WTC11 (cell line): Measurements from ENCODE around the gene RRBP1. TPM values are rescaled to one million over a fixed set of nuclear protein-coding genes. Genes with fewer than 3 reads are reported as not detected.

Source experiments
- ATAC-seq: fragments of 200-7000 bp; cut with Tn5 transposase; 2 replicates; pipeline ENCODE4 v1.10.0; 2021; ENCODE audit warnings: mild to moderate bottlenecking, moderate library complexity
- CTCF ChIA-PET: fragments of 300-600 bp; sonication (Branson Sonifier 250); formaldehyde crosslinking; loops from one replicate; lab custom pipeline; 2021; ENCODE audit warnings: antibody characterized with exemption; lab: Charles Lee
- POLR2A ChIA-PET: fragments of 350-600 bp; sonication (Branson Sonifier 250); formaldehyde crosslinking; loops from one replicate; lab custom pipeline; 2021; ENCODE audit warnings: antibody characterized with exemption; lab: Charles Lee
- DNase-seq: peaks from one replicate; pipeline ENCODE4 v3.0.0; 2021; ENCODE audit warnings: low spot score
- H3K27ac Mint-ChIP-seq: 2 replicates; pipeline ENCODE4 v1.8.0; 2021; ENCODE audit warnings: mixed read lengths
- H3K27me3 Mint-ChIP-seq: 2 replicates; pipeline ENCODE4 v1.8.0; 2021; ENCODE audit warnings: low read depth, mild to moderate bottlenecking, moderate library complexity, mixed read lengths
- H3K36me3 Mint-ChIP-seq: 2 replicates; pipeline ENCODE4 v1.8.0; 2021; ENCODE audit warnings: mixed read lengths
- H3K4me1 Mint-ChIP-seq: 2 replicates; pipeline ENCODE4 v1.8.0; 2022; ENCODE audit warnings: mixed read lengths
- H3K4me3 Mint-ChIP-seq: 2 replicates; pipeline ENCODE4 v1.8.0; 2021; ENCODE audit warnings: mild to moderate bottlenecking, moderate library complexity, mixed read lengths
- H3K9me3 Mint-ChIP-seq: 2 replicates; pipeline ENCODE4 v1.8.0; 2021; ENCODE audit warnings: mixed read lengths
- MXD4 ChIP-seq: fragments of 250-450 bp; sonication (Bioruptor Pico); IDR thresholded peaks from 2 replicates; pipeline ENCODE4 v1.8.0; 2021; ENCODE audit warnings: mild to moderate bottlenecking, moderate library complexity, borderline replicate concordance
- NFATC4 ChIP-seq: fragments of 250-450 bp; sonication (Bioruptor Pico); IDR thresholded peaks from 2 replicates; pipeline ENCODE4 v1.9.0; 2021; ENCODE audit warnings: mild to moderate bottlenecking
- RELA ChIP-seq: sonication (generic); formaldehyde crosslinking; IDR thresholded peaks from 2 replicates; pipeline ENCODE4 v1.8.1; 2022; ENCODE audit warnings: missing genetic modification reagents, mild to moderate bottlenecking, borderline replicate concordance
- SMAD4 ChIP-seq: sonication (generic); formaldehyde crosslinking; IDR thresholded peaks from 2 replicates; pipeline ENCODE4 v1.8.0; 2022; ENCODE audit warnings: mild to moderate bottlenecking, missing genetic modification reagents
- ZNF219 ChIP-seq: sonication (generic); formaldehyde crosslinking; IDR thresholded peaks from 2 replicates; pipeline ENCODE4 v1.8.0; 2023; ENCODE audit warnings: missing genetic modification reagents, mild to moderate bottlenecking, borderline replicate concordance
- total RNA-seq: library from RNA; stranded (reverse); gene quantifications from 3 replicates; pipeline ENCODE4 v1.2.3, GENCODE V29; 2021
- TF ChIP-seq, protein P1 (sequence below): sonication (generic); formaldehyde crosslinking; IDR thresholded peaks from 2 replicates; pipeline ENCODE4 v1.8.1; 2022; ENCODE audit warnings: low read depth, missing genetic modification reagents, borderline replicate concordance
- TF ChIP-seq, protein P2 (sequence below): fragments of 250-450 bp; sonication (Bioruptor Pico); IDR thresholded peaks from 2 replicates; pipeline ENCODE4 v1.9.0; 2021; ENCODE audit warnings: mild to moderate bottlenecking
- TF ChIP-seq, protein P3 (sequence below): sonication (generic); formaldehyde crosslinking; IDR thresholded peaks from 2 replicates; pipeline ENCODE4 v1.8.0; 2022; ENCODE audit warnings: mild to moderate bottlenecking, missing genetic modification reagents
- TF ChIP-seq, protein P4 (sequence below): sonication (generic); formaldehyde crosslinking; IDR thresholded peaks from 2 replicates; pipeline ENCODE4 v1.8.1; 2023; ENCODE audit warnings: mild to moderate bottlenecking, missing genetic modification reagents, borderline replicate concordance
- TF ChIP-seq, protein P5 (sequence below): fragments of 200-600 bp; IDR thresholded peaks from 2 replicates; pipeline ENCODE4 v1.8.0; 2022; ENCODE audit warnings: antibody characterized with exemption

RRBP1 gene
- total RNA-seq, 1 experiment from 2014 or later = 171 TPM

DNA sequence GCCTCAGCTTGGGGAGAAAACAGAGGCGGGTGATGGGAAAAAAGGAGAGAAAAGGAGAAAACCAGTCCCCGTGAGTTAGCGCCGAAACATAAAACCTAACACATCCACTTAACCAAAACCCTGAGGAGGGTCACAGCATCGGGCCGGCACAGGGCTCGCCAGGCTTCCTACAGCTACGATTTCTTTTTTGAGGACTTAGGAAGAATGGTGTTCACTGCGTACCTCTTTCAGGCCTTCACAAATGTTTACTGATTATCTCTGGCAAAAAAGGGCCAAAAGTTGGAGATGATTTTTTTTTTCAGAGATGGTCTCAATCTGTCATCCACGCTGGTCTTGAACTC is 63.4 kb downstream of the RRBP1 start (continued):
- no peak for TF ChIP-seq NFATC4 (CRISPR knock-in tag)
- no peak for TF ChIP-seq MXD4
- TF ChIP-seq, protein P1, sequence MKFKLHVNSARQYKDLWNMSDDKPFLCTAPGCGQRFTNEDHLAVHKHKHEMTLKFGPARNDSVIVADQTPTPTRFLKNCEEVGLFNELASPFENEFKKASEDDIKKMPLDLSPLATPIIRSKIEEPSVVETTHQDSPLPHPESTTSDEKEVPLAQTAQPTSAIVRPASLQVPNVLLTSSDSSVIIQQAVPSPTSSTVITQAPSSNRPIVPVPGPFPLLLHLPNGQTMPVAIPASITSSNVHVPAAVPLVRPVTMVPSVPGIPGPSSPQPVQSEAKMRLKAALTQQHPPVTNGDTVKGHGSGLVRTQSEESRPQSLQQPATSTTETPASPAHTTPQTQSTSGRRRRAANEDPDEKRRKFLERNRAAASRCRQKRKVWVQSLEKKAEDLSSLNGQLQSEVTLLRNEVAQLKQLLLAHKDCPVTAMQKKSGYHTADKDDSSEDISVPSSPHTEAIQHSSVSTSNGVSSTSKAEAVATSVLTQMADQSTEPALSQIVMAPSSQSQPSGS (CRISPR knock-in tag) = no peak
- no peak for TF ChIP-seq ZNF219 (CRISPR knock-in tag)
- no peak for TF ChIP-seq SMAD4 (CRISPR knock-in tag)
- TF ChIP-seq, protein P2, sequence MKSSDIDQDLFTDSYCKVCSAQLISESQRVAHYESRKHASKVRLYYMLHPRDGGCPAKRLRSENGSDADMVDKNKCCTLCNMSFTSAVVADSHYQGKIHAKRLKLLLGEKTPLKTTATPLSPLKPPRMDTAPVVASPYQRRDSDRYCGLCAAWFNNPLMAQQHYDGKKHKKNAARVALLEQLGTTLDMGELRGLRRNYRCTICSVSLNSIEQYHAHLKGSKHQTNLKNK = no peak

DNA sequence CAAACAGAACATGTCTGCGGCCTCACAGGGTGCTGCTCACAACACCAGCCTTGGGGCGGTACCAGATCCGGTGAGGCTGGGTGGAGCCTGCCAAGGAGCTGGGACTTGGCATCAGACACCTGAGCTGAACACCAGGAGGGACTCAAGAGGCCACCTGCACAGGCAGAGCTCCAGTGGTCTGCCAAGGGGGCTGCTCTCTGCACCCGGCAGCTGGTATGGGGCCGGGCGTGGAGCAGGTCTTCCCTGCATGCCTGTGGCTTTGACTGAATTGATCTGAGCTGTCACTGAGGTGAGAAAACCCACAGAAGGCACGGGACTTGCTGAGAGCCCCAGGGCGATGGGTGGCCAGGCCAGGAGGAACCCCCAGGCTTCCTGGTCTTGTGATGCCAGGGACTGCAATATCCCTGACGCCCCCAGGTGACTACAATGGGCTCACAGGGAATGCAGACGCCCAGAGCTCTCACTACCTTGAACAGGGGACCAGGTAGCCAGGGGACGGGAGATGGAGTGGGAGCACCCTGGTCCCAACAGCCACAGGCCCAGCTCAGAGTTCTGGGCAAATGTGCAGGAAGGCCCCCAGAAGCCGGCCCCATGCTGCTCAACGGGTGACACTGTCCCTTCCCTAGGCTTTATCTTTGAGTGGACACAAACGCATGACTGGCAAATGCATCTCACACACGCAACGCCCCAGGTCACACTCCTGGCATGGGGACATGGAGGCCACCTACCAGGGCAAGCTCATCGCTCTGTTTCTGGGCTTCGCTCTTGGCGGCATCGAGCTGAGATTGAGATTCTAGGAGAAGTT is 64.0 kb downstream of the RRBP1 start:
- Mint-ChIP-seq H3K4me1 (no peaks in the 10 kb centered on the region), H3K9me3 (no peaks in the 10 kb centered on the region)
- DNase-seq = peak; percentile 7
- CTCF ChIA-PET = interaction anchor here (0.5 to 2.6 kb wide), 30 partner anchors 9 to 816 kb away, joined by 3 to 42 read pairs (median 4); partner anchors contain the start of genes BFSP1 and DSTN
- POLR2A ChIA-PET = interaction anchor here (0.6 kb wide), 1 partner anchor 348 kb away, joined by 4 read pairs; no protein-coding TSS in a partner anchor
- TF ChIP-seq, protein P3, sequence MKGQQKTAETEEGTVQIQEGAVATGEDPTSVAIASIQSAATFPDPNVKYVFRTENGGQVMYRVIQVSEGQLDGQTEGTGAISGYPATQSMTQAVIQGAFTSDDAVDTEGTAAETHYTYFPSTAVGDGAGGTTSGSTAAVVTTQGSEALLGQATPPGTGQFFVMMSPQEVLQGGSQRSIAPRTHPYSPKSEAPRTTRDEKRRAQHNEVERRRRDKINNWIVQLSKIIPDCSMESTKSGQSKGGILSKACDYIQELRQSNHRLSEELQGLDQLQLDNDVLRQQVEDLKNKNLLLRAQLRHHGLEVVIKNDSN (CRISPR knock-in tag) = no peak
- TF ChIP-seq, all 79 proteins: peak for 0
- no peak overlapping the region for H3K4me3 Mint-ChIP-seq
- peak; percentile 30 for ATAC-seq
- peak overlapping the region; percentile 15; the same call in 1 of the 2 replicates for H3K27ac Mint-ChIP-seq
- peaks cover 51% of the 10 kb centered on the region for H3K36me3 Mint-ChIP-seq
- H3K27me3 Mint-ChIP-seq = no peaks in the 10 kb centered on the region

DNA sequence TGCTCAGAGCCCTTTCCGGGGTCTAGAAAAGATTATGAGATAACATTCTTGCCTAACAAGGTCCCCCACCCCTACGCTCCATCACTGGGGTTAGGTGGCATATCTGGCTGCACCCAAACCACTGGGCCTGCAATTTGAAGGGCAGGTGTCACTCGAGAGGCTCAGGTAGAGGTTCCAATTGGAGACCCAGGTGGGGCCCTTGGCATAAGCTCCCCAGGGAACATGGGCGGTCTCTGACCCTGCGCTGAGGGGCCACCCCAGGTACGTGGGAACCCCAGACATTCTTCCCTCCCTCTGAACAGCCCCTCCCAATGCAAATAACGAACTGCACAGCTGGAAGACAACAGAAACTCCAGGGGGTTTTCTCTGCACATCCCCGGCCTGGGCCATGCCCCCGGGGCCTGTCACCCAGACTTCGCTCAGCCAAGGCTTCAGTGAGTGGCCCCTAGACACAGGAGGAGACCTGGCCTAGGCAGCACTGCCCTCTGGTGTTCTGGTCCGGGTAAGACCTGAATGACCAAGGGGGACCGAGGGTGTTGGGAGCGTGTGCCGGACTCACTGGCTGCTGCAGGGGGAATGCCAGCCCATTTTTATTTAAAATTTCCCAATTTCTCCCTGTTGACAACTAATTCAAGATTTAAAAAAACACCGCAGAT is 64.7 kb downstream of the RRBP1 start:
- POLR2A ChIA-PET = no interaction called here
- ATAC-seq = peak; percentile 84
- H3K27ac Mint-ChIP-seq = no peak overlapping the region
- no peaks in the 10 kb centered on the region for H3K27me3 Mint-ChIP-seq
- H3K4me3 Mint-ChIP-seq = no peak overlapping the region
- H3K9me3 Mint-ChIP-seq = no peaks in the 10 kb centered on the region
- peaks cover 2% of the 10 kb centered on the region for H3K4me1 Mint-ChIP-seq
- CTCF ChIA-PET = interaction anchor here (0.6 to 2.6 kb wide), 21 partner anchors 9 to 816 kb away, joined by 3 to 42 read pairs (median 5); partner anchors contain the start of gene BFSP1
- peaks cover 49% of the 10 kb centered on the region for H3K36me3 Mint-ChIP-seq
- peak; percentile 82 for DNase-seq
- TF ChIP-seq, protein P4, sequence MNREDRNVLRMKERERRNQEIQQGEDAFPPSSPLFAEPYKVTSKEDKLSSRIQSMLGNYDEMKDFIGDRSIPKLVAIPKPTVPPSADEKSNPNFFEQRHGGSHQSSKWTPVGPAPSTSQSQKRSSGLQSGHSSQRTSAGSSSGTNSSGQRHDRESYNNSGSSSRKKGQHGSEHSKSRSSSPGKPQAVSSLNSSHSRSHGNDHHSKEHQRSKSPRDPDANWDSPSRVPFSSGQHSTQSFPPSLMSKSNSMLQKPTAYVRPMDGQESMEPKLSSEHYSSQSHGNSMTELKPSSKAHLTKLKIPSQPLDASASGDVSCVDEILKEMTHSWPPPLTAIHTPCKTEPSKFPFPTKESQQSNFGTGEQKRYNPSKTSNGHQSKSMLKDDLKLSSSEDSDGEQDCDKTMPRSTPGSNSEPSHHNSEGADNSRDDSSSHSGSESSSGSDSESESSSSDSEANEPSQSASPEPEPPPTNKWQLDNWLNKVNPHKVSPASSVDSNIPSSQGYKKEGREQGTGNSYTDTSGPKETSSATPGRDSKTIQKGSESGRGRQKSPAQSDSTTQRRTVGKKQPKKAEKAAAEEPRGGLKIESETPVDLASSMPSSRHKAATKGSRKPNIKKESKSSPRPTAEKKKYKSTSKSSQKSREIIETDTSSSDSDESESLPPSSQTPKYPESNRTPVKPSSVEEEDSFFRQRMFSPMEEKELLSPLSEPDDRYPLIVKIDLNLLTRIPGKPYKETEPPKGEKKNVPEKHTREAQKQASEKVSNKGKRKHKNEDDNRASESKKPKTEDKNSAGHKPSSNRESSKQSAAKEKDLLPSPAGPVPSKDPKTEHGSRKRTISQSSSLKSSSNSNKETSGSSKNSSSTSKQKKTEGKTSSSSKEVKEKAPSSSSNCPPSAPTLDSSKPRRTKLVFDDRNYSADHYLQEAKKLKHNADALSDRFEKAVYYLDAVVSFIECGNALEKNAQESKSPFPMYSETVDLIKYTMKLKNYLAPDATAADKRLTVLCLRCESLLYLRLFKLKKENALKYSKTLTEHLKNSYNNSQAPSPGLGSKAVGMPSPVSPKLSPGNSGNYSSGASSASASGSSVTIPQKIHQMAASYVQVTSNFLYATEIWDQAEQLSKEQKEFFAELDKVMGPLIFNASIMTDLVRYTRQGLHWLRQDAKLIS (CRISPR knock-in tag) = no peak
- no peak for TF ChIP-seq RELA (CRISPR knock-in tag)
- TF ChIP-seq, protein P5, sequence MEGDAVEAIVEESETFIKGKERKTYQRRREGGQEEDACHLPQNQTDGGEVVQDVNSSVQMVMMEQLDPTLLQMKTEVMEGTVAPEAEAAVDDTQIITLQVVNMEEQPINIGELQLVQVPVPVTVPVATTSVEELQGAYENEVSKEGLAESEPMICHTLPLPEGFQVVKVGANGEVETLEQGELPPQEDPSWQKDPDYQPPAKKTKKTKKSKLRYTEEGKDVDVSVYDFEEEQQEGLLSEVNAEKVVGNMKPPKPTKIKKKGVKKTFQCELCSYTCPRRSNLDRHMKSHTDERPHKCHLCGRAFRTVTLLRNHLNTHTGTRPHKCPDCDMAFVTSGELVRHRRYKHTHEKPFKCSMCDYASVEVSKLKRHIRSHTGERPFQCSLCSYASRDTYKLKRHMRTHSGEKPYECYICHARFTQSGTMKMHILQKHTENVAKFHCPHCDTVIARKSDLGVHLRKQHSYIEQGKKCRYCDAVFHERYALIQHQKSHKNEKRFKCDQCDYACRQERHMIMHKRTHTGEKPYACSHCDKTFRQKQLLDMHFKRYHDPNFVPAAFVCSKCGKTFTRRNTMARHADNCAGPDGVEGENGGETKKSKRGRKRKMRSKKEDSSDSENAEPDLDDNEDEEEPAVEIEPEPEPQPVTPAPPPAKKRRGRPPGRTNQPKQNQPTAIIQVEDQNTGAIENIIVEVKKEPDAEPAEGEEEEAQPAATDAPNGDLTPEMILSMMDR = peak; percentile 62
- TF ChIP-seq, all 79 proteins: peak for 1
